GM23248 (cell line): ENCODE measurements around the gene HDHD2.

ENCODE experiments used
- EZH2 ChIP-seq: fragments of 200-600 bp; sonication (generic); IDR thresholded peaks from 2 replicates; pipeline ENCODE4 v1.6.1; 2018; ENCODE audit warnings: antibody characterized with exemption, mild to moderate bottlenecking; ENCODE audit not compliant: insufficient read depth, poor library complexity, severe bottlenecking
- EZH2phosphoT487 ChIP-seq: fragments of 200-600 bp; sonication (generic); IDR thresholded peaks from 2 replicates; pipeline ENCODE4 v1.6.1; 2018; ENCODE audit warnings: antibody characterized with exemption, moderate library complexity, mild to moderate bottlenecking, low read depth; ENCODE audit not compliant: insufficient read depth

DNA sequence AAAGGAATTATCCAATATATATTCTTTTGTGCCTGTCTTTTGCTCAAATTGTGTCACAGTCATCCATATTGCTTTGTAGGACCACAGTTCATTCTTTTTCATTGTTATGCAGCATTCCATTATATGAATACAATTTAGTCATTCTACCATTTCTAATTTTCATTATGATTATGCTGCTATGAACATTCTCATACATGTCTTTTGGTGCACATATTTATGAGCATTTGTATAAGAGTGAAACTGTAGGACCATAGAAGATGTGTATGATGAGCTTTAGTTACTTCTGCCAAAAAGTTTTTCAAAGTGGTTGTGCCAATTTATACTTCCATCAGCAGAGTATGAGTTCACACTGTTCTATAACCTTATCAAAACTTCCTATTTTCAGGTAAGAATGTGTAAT, 18.2 kb upstream of the HDHD2 start:
- no peak for TF ChIP-seq EZH2
- no peak for TF ChIP-seq EZH2phosphoT487
